Left ventricle myocardium inferior (tissue), 1 donor: Measurements from ENCODE around the gene FRAS1. TPM values are rescaled to one million over a fixed set of nuclear protein-coding genes. Genes with fewer than 3 reads are reported as not detected.

Experiments used
- DNase-seq: peaks from one replicate; pipeline ENCODE4 v3.0.0-alpha.2; 2020
- H3K27ac ChIP-seq: fragments of 200-600 bp; replicated peaks from 2 replicates; pipeline ENCODE4 v1.8.0; 2021
- H3K27me3 ChIP-seq: fragments of 200-600 bp; 2 replicates; pipeline ENCODE4 v1.8.0; 2021; ENCODE audit warnings: low read depth
- H3K36me3 ChIP-seq: fragments of 200-600 bp; 2 replicates; pipeline ENCODE4 v1.8.0; 2021
- H3K4me1 ChIP-seq: fragments of 200-600 bp; 2 replicates; pipeline ENCODE4 v1.8.0; 2021
- H3K4me3 ChIP-seq: fragments of 200-600 bp; 2 replicates; pipeline ENCODE4 v1.8.0; 2021; ENCODE audit warnings: mild to moderate bottlenecking, moderate library complexity
- H3K9me3 ChIP-seq: fragments of 200-600 bp; replicated peaks from 2 replicates; pipeline ENCODE4 v1.8.0; 2021
- CTCF ChIP-seq: fragments of 200-600 bp; IDR thresholded peaks from 2 replicates; pipeline ENCODE4 v1.8.0; 2021; ENCODE audit warnings: antibody characterized with exemption, mild to moderate bottlenecking, borderline replicate concordance
- intact Hi-C: fragments of 100-400 bp; cut with micrococcal nuclease; formaldehyde crosslinking; loops from one replicate; pipeline ENCODE4 v1.11.0; 2022
- total RNA-seq: library from RNA; stranded (reverse); fragmentation: NEBNext Ultra II Directional; extraction: Animal tissue kit (Norgen Biotek cat#: 25700); gene quantifications from one replicate; pipeline ENCODE4 v1.2.1, GENCODE V29; 2021
- donor health status: DM: no; HTN: yes; CAD: no; lungs with severe emphysema.

FRAS1 gene
- total RNA-seq, 1 donor from 2014 or later: 1.4 TPM

DNA sequence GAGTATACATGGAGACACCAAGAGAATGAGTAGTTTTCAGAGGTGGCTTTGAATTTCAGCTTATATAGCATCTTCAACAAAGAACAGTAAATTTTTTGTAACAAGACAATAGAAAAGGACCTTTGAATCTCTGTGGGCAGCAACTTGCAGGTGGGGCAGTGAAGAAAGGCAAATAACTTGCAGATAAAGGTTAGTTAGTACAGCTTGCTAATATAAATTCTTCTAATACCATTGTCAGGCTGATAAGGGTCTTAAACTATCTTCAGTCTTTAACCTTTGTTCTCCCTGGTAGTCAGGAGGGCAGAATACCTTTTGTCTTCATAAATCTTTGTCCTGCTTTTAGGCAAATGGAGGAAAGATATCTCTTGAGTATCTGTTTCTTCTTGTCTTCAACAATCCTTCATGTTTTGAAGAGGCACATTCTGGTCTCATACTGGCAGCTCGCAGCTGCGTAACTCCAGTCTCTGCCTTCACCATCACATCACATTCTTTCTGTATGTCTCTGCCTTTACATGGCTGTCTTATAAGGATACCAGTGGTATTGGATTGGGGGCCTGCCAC, 510.5 kb downstream of the FRAS1 start:
- Histone ChIP-seq H3K9me3 (no peaks in the 10 kb centered on the region), H3K4me1 (peaks cover 75% of the 10 kb centered on the region), H3K27me3 (no peaks in the 10 kb centered on the region), H3K36me3 (no peaks in the 10 kb centered on the region), H3K27ac (peak overlapping the region; percentile 82), H3K4me3 (no peak overlapping the region)
- TF ChIP-seq CTCF: no peak
- DNase-seq: no peak
- intact Hi-C loops: no loop called here

- no peaks in the 10 kb centered on the region for H3K9me3 ChIP-seq
- H3K4me3 ChIP-seq: peak overlapping the region; percentile 7
- no peak for DNase-seq
- H3K36me3 ChIP-seq: peaks cover 3% of the 10 kb centered on the region
- peaks cover 71% of the 10 kb centered on the region for H3K4me1 ChIP-seq
- no peaks in the 10 kb centered on the region for H3K27me3 ChIP-seq
- TF ChIP-seq CTCF: no peak
- intact Hi-C loops: no loop called here
- H3K27ac ChIP-seq: peak overlapping the region; percentile 82
Observed at GRCh38 chr4:78568640-78569305, 511.6 kb downstream of the FRAS1 start.

GRCh38 chr4:78569306-78569821, 512.2 kb downstream of the FRAS1 start:
- Histone ChIP-seq H3K27me3 (no peaks in the 10 kb centered on the region), H3K4me3 (peak overlapping the region; percentile 7), H3K36me3 (peaks cover 6% of the 10 kb centered on the region), H3K27ac (peak overlapping the region; percentile 82), H3K9me3 (no peaks in the 10 kb centered on the region), H3K4me1 (peaks cover 65% of the 10 kb centered on the region)
- DNase-seq: no peak
- intact Hi-C loops: no loop called here
- TF ChIP-seq CTCF: no peak

DNA sequence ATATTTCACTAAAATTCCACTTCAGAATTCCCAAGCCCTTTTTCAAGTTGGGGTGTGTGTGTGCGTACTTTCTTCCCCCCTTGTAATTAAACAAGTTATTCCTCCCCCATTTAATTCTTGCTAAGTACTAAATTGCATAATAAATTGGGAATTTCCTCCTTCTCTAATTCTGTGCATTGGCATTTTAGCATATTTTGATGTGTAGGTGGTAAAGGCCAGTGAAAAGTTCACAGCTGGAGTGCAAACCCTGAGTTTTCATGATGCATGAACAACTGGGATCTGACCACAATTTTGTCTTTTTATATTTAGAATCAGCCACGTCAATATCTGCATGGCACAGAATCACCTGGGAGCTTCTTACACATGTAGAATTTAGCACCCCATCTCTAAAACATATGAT, 513.0 kb downstream of the FRAS1 start:
- no peaks in the 10 kb centered on the region for H3K9me3 ChIP-seq
- H3K36me3 ChIP-seq: peaks cover 9% of the 10 kb centered on the region
- peak overlapping the region; percentile 82 for H3K27ac ChIP-seq
- no peak for TF ChIP-seq CTCF
- no peak overlapping the region for H3K4me3 ChIP-seq
- peaks cover 58% of the 10 kb centered on the region for H3K4me1 ChIP-seq
- intact Hi-C loops: no loop called here
- no peaks in the 10 kb centered on the region for H3K27me3 ChIP-seq
- DNase-seq: no peak

DNA sequence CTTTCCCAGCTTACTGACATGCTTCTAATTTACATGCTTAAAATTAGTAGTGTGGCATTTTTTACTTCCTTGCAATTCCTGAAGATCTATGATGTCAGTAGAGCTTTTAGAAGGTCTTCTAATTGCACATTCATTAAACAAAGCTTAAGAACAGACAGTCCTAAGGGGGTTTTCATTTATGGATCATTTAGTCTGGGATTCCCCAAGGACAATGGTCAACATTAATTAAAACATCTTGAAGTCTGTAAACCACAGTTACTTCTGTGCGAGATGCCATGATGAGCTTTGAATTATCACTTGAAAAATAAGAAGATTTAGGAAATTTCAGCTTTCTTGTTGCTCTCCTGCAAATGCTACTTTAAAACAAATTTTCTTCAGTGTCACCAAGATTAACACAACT, 514.7 kb downstream of the FRAS1 start:
- Histone ChIP-seq H3K27me3 (no peaks in the 10 kb centered on the region), H3K27ac (no peak overlapping the region), H3K4me3 (no peak overlapping the region), H3K9me3 (no peaks in the 10 kb centered on the region), H3K4me1 (peaks cover 46% of the 10 kb centered on the region), H3K36me3 (peaks cover 13% of the 10 kb centered on the region)
- intact Hi-C loops: no loop called here
- DNase-seq: no peak
- TF ChIP-seq CTCF: no peak
